ENCODE measurements around the gene AK1. TPM values are rescaled to one million over a fixed set of nuclear protein-coding genes. Genes with fewer than 3 reads are reported as not detected.

Gene AK1
- total RNA-seq, 1 experiment from 2014 or later: 62.1 TPM

- Histone ChIP-seq H3K9me3 (ENCODE audit: control insufficient read depth, insufficient read depth, low read depth, low read length) (no peaks in the 10 kb centered on the region), H3K27me3 (ENCODE audit: control insufficient read depth, insufficient read depth, low read length) (no peaks in the 10 kb centered on the region), H3K4me3 (ENCODE audit: low read depth in 2 of 2, low read length in 2 of 2) (no peak overlapping the region), H3K36me3 (ENCODE audit: control insufficient read depth, insufficient read depth, low read length) (no peaks in the 10 kb centered on the region), H3K4me1 (ENCODE audit: control insufficient read depth, insufficient read depth, low read length) (peaks cover 8% of the 10 kb centered on the region), H3K27ac (ENCODE audit: low read length) (no peak overlapping the region)
- no peak for DNase-seq (ENCODE audit: low read depth, low spot score)
- CTCF ChIA-PET: no interaction called here
- ATAC-seq: no peak
- TF ChIP-seq POLR2AphosphoS5 (IDR thresholded peaks at IDR 0.05; ENCODE audit: low read depth, low read length) (no peak), TCF7L2 (IDR thresholded peaks at IDR 0.05; ENCODE audit: low read depth, low read length) (no peak), CTCF (IDR thresholded peaks at IDR 0.05) (no peak), SIN3A (IDR thresholded peaks at IDR 0.05; ENCODE audit: borderline replicate concordance, insufficient read depth, low read depth, low read length) (no peak), REST (IDR thresholded peaks at IDR 0.05; ENCODE audit: insufficient read depth in 1 of 2, low read depth in 2 of 2, low read length in 1 of 2) (no peak)
- BruUV-seq (replicated peaks): no TSS peak
- in situ Hi-C loops (cut with HindIII; ENCODE audit: low pct_unique_long_range_greater_than_20kb, low sequenced_read_pairs) (no loop called here), intact Hi-C loops (cut with micrococcal nuclease; ENCODE audit: unreplicated experiment) (no loop called here)
- POLR2A ChIA-PET: no interaction called here
Observed at GRCh38 chr9:127912296-127912695, 34.8 kb upstream of the AK1 start.

GRCh38 chr9:127910613-127911205, 33.2 kb upstream of the AK1 start:
- no peaks in the 10 kb centered on the region for H3K36me3 ChIP-seq (ENCODE audit: control insufficient read depth, insufficient read depth, low read length)
- intact Hi-C loops (cut with micrococcal nuclease; ENCODE audit: unreplicated experiment): no loop called here
- BruUV-seq (replicated peaks): no TSS peak
- no peak overlapping the region for H3K27ac ChIP-seq (ENCODE audit: low read length)
- ATAC-seq (peak; percentile 44; the same call in 1 of the 2 replicates), DNase-seq (ENCODE audit: low read depth, low spot score) (no peak)
- in situ Hi-C loops (cut with HindIII; ENCODE audit: low pct_unique_long_range_greater_than_20kb, low sequenced_read_pairs): no loop called here
- ChIA-PET CTCF (interaction anchor here (0.6 kb wide), 1 partner anchor 166 kb away, joined by 3 read pairs; no protein-coding TSS in a partner anchor), POLR2A (no interaction called here)
- H3K4me1 ChIP-seq (ENCODE audit: control insufficient read depth, insufficient read depth, low read length): peaks cover 17% of the 10 kb centered on the region
- no peak overlapping the region for H3K4me3 ChIP-seq (ENCODE audit: low read depth in 2 of 2, low read length in 2 of 2)
- no peaks in the 10 kb centered on the region for H3K27me3 ChIP-seq (ENCODE audit: control insufficient read depth, insufficient read depth, low read length)
- no peaks in the 10 kb centered on the region for H3K9me3 ChIP-seq (ENCODE audit: control insufficient read depth, insufficient read depth, low read depth, low read length)
- TF ChIP-seq REST (IDR thresholded peaks at IDR 0.05; ENCODE audit: insufficient read depth in 1 of 2, low read depth in 2 of 2, low read length in 1 of 2): no peak
- TF ChIP-seq TCF7L2 (IDR thresholded peaks at IDR 0.05; ENCODE audit: low read depth, low read length): no peak
- no peak for TF ChIP-seq SIN3A (IDR thresholded peaks at IDR 0.05; ENCODE audit: borderline replicate concordance, insufficient read depth, low read depth, low read length)
- TF ChIP-seq CTCF (IDR thresholded peaks at IDR 0.05): no peak
- no peak for TF ChIP-seq POLR2AphosphoS5 (IDR thresholded peaks at IDR 0.05; ENCODE audit: low read depth, low read length)

All from Panc1 (cell line).